Measurements from ENCODE around the gene NCOA7. TPM values are rescaled to one million over a fixed set of nuclear protein-coding genes. Genes with fewer than 3 reads are reported as not detected.
"Not testable (repeated sequence)": the region's sequence is repeated elsewhere in the genome, so short reads cannot be mapped to it uniquely, and the experiment has no call there.

The NCOA7 gene
- total and polyA plus RNA-seq, 5 experiments from 2014 or later = 9.4 to 48.0 (median 16.5) TPM

DNA sequence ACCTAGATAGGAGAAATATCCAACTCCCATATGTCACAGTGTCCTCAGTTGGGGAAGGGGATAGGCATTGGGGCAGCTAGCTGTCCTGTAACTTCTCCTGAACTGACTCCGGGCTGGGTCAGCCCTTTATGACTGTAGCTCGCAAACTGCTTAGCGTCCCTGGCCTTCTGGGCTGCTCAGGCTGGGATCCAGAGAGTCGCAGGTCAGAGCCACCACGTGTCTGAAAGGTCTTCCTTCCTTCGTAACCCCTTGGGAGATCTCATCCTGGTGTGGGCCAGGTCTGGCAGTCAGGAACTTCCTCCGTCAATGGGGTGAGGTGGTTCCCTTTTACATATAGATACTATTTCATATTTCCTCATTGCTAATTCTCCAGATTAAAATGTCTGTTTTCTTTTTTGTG lies 137.0 kb downstream of the NCOA7 start:
- H3K27ac Mint-ChIP-seq = no peak overlapping the region
- no peak overlapping the region for H3K4me3 Mint-ChIP-seq
- H3K4me1 Mint-ChIP-seq = no peaks in the 10 kb centered on the region
- H3K9me3 Mint-ChIP-seq = no peaks in the 10 kb centered on the region
- POLR2A ChIA-PET = no interaction called here
- DNase-seq = no peak
- peaks cover 13 to 52% (median 33%) of the 10 kb centered on the region in 3 donors for H3K36me3 Mint-ChIP-seq
- no peaks in the 10 kb centered on the region for H3K27me3 Mint-ChIP-seq
- no peak for ATAC-seq

DNA sequence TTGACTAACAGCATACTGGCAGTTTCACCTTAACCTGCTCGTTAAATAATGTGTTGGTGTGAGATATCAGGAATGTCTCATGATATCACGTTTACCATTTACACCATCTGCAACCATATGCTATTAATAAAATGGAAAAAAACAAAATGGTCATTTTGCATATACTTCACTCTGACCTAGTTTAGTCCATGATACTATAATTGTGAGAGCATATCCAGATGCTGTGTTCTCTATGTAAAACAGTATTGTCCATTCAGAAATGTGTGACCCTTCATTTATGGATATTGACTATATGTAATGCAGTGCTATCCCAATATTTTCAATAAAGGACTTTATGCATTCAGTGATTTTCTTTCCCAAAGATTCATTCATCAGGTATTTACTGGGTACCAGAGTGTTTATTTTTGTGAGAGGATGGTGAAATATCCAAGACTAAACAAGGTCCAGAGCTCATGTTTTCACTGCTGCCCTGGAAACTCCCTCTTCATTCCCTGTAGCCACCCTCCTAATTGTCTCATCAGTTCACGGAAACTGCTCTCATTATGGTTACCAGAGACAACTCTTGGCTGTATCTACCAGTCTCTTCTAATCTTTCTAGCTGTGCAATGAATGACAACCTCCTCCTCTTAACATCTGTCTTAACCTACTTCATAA lies 140.1 kb downstream of the NCOA7 start:
- no peaks in the 10 kb centered on the region for H3K27me3 Mint-ChIP-seq
- POLR2A ChIA-PET = no interaction called here
- DNase-seq = no peak
- no peak for ATAC-seq
- no peak overlapping the region for H3K4me3 Mint-ChIP-seq
- no peaks in the 10 kb centered on the region for H3K9me3 Mint-ChIP-seq
- H3K27ac Mint-ChIP-seq = no peak overlapping the region
- H3K36me3 Mint-ChIP-seq = peaks cover 7 to 29% (median 28%) of the 10 kb centered on the region in 3 donors
- no peaks in the 10 kb centered on the region for H3K4me1 Mint-ChIP-seq

DNA sequence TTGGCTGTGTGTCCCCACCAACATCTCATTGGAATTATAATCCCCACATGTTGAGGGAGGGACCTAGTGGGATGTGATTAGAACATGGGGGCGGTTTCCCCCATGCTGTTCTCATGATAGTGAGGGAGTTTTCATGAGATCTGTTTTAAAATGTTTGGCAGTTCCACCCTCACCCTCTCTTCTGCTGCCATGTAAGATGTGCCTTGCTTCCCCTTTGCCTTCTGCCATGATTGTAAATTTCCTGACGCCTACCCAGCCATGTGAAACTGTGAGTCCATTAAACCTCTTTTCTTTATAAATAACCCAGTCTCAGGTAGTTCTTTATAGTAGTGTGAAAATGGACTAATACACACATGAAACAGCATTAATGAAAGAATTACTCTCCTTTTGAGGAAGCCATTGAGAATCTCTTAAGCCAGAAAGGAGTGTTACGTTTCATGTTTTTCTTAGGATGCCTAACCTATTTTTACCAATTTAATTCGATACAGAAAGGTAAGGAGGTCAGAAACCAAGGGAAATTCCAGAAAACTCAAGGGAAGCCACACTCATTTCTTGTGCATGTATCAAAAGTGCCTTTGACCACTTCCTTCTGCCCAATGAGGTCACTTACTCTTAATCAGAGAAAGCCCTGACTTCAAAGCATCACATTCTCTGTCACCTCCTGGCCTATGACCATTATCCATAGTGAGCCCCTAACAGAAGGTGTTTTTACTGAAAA lies 141.1 kb downstream of the NCOA7 start:
- H3K4me1 Mint-ChIP-seq = no peaks in the 10 kb centered on the region
- DNase-seq (no peak), ATAC-seq (no peak)
- POLR2A ChIA-PET = no interaction called here
- H3K36me3 Mint-ChIP-seq = peaks cover 7 to 29% (median 25%) of the 10 kb centered on the region in 3 donors
- no peak overlapping the region for H3K27ac Mint-ChIP-seq
- no peaks in the 10 kb centered on the region for H3K27me3 Mint-ChIP-seq
- no peaks in the 10 kb centered on the region for H3K9me3 Mint-ChIP-seq
- H3K4me3 Mint-ChIP-seq = no peak overlapping the region

DNA sequence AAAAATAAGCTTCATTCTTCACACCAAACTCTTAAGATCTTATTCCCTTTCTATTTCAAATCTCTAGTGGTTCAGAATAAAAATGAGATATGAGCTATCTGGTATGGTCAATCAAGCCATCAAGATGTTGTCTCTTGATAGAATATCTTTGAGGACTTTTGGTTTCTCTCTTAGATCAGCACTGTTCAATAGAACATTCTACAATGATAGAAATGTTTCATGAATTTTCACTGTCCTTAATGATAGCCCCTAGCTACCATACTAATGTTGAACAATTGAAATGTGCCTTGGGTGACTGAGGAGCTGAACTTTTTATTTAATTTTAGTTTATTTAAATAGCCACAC lies 141.7 kb downstream of the NCOA7 start:
- no peaks in the 10 kb centered on the region for H3K4me1 Mint-ChIP-seq
- POLR2A ChIA-PET = no interaction called here
- no peaks in the 10 kb centered on the region for H3K27me3 Mint-ChIP-seq
- no peak for ATAC-seq
- peak overlapping the region in 1 of 10 donors; percentile 40 for H3K27ac Mint-ChIP-seq
- no peak for DNase-seq
- H3K9me3 Mint-ChIP-seq = no peaks in the 10 kb centered on the region
- H3K36me3 Mint-ChIP-seq = peaks cover 7 to 29% (median 20%) of the 10 kb centered on the region in 3 donors
- H3K4me3 Mint-ChIP-seq = no peak overlapping the region

GRCh38 chr6:125935520-125935919 lies 144.8 kb downstream of the NCOA7 start:
- H3K36me3 Mint-ChIP-seq, H3K4me3 Mint-ChIP-seq, H3K4me1 Mint-ChIP-seq, ATAC-seq, H3K27me3 Mint-ChIP-seq, DNase-seq, H3K9me3 Mint-ChIP-seq, H3K27ac Mint-ChIP-seq, POLR2A ChIA-PET: not testable (repeated sequence)

- Mint-ChIP-seq H3K9me3 (no peaks in the 10 kb centered on the region), H3K36me3 (peaks cover 0 to 1% (median 0%) of the 10 kb centered on the region in 3 donors), H3K27ac (no peak overlapping the region), H3K27me3 (peaks cover 5 to 19% (median 13%) of the 10 kb centered on the region in 5 donors), H3K4me3 (no peak overlapping the region), H3K4me1 (no peaks in the 10 kb centered on the region)
- POLR2A ChIA-PET = no interaction called here
- DNase-seq (no peak), ATAC-seq (no peak)
Observed at GRCh38 chr6:125939026-125939425, 148.3 kb downstream of the NCOA7 start.

- Mint-ChIP-seq H3K27ac (no peak overlapping the region), H3K36me3 (peaks cover 0 to 1% (median 0%) of the 10 kb centered on the region in 3 donors), H3K27me3 (peaks cover 5 to 19% (median 13%) of the 10 kb centered on the region in 5 donors), H3K4me1 (no peaks in the 10 kb centered on the region), H3K9me3 (no peaks in the 10 kb centered on the region), H3K4me3 (no peak overlapping the region)
- ATAC-seq (no peak), DNase-seq (no peak)
- POLR2A ChIA-PET = no interaction called here
Observed at GRCh38 chr6:125939791-125940190, 149.0 kb downstream of the NCOA7 start.

DNA sequence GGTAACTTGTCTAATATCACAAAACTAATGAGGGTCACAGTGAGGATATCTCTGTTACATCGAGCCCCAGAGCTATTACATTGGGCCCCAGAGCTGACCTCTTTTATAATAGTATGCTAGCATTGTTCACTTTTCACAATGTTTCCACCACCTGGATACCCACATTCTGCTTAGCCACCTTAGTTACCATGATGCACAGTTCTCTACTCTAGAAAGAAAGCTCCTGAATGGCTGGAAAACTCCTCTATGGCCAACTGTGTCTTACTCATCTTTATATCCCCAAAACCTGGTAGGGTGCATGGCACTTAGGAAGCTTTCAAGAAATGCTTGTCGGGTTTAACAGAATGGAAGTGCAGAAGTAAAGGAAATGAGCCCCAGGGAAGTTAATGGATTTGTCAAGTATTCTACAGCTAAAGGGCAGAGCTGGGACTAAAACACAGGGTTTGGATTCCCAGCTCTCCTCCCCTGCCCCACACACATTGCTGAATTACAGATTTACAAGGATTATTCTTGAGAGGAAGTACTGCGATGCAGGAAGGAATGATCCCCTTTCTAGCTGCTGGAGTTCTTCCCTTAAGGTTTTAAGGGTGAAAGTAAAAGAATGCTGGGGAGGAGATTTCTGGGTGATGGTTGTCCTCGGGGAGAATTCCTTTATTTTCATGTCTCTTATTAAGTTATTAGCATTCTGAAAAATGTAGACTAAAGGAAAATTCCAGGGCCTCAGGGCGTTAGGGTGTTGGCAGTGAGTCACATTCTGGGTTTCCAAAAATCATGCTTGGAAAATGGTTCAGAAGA lies 149.7 kb downstream of the NCOA7 start:
- no peak overlapping the region for H3K27ac Mint-ChIP-seq
- H3K4me1 Mint-ChIP-seq = no peaks in the 10 kb centered on the region
- DNase-seq (no peak), ATAC-seq (no peak)
- H3K4me3 Mint-ChIP-seq = no peak overlapping the region
- peaks cover 0 to 1% (median 0%) of the 10 kb centered on the region in 3 donors for H3K36me3 Mint-ChIP-seq
- H3K9me3 Mint-ChIP-seq = no peaks in the 10 kb centered on the region
- H3K27me3 Mint-ChIP-seq = peaks cover 5 to 19% (median 13%) of the 10 kb centered on the region in 5 donors
- POLR2A ChIA-PET = no interaction called here

DNA sequence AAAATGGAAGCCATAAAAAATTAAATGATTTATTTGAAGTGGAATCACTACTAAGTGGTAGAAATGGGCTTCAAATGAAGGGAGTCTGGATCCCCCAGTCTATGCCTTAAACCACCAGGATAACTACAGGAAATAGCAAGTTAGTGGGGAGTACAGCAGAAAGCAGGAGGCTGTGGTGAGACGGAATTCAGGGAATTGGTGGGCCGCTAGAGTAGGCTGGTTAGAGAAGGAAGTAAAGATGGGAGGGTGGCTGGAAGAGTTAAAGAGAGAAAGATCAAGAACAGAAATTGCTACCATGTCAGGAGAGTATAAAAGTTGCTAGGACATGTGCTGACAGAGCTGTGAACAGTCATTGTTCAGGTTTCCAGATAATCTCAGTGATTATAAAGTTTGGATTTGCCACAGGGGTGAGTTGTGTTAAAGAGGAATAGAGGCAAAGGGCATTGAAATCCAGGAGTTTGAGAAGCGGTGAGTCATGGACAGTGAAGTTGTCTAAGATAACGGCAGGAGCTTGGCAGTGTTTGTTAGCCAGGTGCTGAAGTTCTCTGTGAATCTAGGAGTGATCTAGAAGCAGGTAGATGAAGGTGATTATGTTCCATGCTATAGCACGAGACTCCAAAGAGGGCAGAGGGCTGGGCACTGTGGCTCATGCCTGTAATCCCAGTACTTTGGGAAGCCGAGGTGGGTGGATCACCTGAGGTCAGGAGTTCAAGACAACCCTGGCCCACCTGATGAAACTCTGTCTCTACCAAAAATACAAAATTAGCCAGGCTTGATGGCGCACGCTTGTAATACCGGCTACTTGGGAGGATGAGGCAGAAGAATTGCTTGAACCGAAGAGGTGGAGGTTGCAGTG lies 152.1 kb downstream of the NCOA7 start:
- ATAC-seq (no peak), DNase-seq (no peak)
- POLR2A ChIA-PET = no interaction called here
- no peak overlapping the region for H3K4me3 Mint-ChIP-seq
- no peaks in the 10 kb centered on the region for H3K9me3 Mint-ChIP-seq
- H3K27ac Mint-ChIP-seq = no peak overlapping the region
- no peaks in the 10 kb centered on the region for H3K4me1 Mint-ChIP-seq
- H3K27me3 Mint-ChIP-seq = peaks cover 5 to 19% (median 13%) of the 10 kb centered on the region in 5 donors
- H3K36me3 Mint-ChIP-seq = no peaks in the 10 kb centered on the region

GRCh38 chr6:125943528-125944433 lies 153.0 kb downstream of the NCOA7 start:
- no peak overlapping the region for H3K4me3 Mint-ChIP-seq
- H3K4me1 Mint-ChIP-seq = no peaks in the 10 kb centered on the region
- POLR2A ChIA-PET = no interaction called here
- no peak overlapping the region for H3K27ac Mint-ChIP-seq
- no peak for ATAC-seq
- H3K36me3 Mint-ChIP-seq = no peaks in the 10 kb centered on the region
- DNase-seq = no peak
- H3K27me3 Mint-ChIP-seq = peaks cover 5 to 19% (median 13%) of the 10 kb centered on the region in 5 donors
- H3K9me3 Mint-ChIP-seq = no peaks in the 10 kb centered on the region

DNA sequence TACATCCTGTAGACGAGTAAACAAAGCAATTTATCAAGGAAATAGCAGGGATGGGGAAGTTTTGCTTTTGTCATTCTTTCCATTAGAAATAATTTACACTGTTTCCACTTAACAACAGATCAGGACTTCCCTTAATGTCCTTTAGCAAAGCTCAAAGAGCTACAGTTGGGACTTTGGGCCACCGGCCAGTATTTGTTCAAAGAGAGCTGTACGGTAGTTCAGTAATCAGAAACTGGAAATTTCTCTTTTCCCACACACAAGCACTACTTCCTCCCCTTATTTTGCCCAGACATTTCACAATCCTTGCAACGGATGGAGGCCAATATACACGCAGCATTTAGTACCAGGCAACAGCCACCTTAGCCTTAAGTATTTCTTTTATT lies 153.7 kb downstream of the NCOA7 start:
- no peak overlapping the region for H3K4me3 Mint-ChIP-seq
- H3K36me3 Mint-ChIP-seq = no peaks in the 10 kb centered on the region
- POLR2A ChIA-PET = no interaction called here
- DNase-seq = no peak
- no peaks in the 10 kb centered on the region for H3K9me3 Mint-ChIP-seq
- no peak overlapping the region for H3K27ac Mint-ChIP-seq
- no peaks in the 10 kb centered on the region for H3K4me1 Mint-ChIP-seq
- H3K27me3 Mint-ChIP-seq = peaks cover 2 to 14% (median 13%) of the 10 kb centered on the region in 5 donors
- no peak for ATAC-seq

DNA sequence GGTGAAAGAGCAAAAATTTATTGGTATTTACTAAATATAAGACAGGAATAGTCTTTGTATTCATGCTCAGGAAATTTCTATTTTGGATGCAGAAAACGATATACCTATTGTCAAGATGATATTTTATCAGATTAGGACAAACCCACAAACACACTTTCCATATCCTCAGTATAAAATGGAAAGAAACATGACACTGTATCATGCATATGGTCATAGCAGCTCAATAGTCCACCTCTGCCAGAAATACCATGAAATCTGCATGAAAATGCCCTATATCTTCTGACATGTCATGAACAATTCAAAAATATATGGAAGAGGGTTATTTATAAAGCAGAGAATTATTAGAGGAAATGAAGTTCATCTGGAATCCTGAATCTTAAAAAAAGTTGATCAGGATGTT lies 154.1 kb downstream of the NCOA7 start:
- Mint-ChIP-seq H3K4me1 (no peaks in the 10 kb centered on the region), H3K36me3 (no peaks in the 10 kb centered on the region), H3K27me3 (peaks cover 2 to 13% (median 10%) of the 10 kb centered on the region in 5 donors), H3K4me3 (no peak overlapping the region), H3K27ac (no peak overlapping the region), H3K9me3 (no peaks in the 10 kb centered on the region)
- no peak for ATAC-seq
- no peak for DNase-seq
- POLR2A ChIA-PET = no interaction called here
